K562 (cell line): ENCODE data around the gene GAL3ST3. TPM values are rescaled to one million over a fixed set of nuclear protein-coding genes. Genes with fewer than 3 reads are reported as not detected.

ENCODE experiments used
- CBFA2T2 ChIP-seq: fragments of 450-650 bp; conservative IDR thresholded peaks from 2 replicates; pipeline ENCODE4 v1.6.1; 2017; ENCODE audit warnings: mild to moderate bottlenecking
- EGR1 ChIP-seq: fragments of 450-650 bp; conservative IDR thresholded peaks from 2 replicates; pipeline ENCODE4 v1.6.1; 2017; ENCODE audit warnings: mild to moderate bottlenecking
- ETV5 ChIP-seq: sonication (generic); formaldehyde crosslinking; IDR thresholded peaks from 2 replicates; pipeline ENCODE4 v1.4.0; 2020; ENCODE audit warnings: low read depth, mild to moderate bottlenecking, missing genetic modification reagents
- FOXM1 ChIP-seq, 2 experiments: fragments of 450-650 bp in 1 of 2; sonication (generic) in 1 of 2; formaldehyde crosslinking in 1 of 2; IDR thresholded peaks; 2 replicates each; pipeline versions ENCODE4 v1.6.1 to v1.9.0; 2017 to 2022; ENCODE audit warnings: low read depth in 2 of 2, mild to moderate bottlenecking in 2 of 2, missing genetic modification reagents in 1 of 2, moderate library complexity in 1 of 2
- GATAD2B ChIP-seq: fragments of 450-650 bp; IDR thresholded peaks from 2 replicates; pipeline ENCODE4 v1.6.1; 2017; ENCODE audit warnings: mild to moderate bottlenecking, borderline replicate concordance
- HIVEP1 ChIP-seq: fragments of 250-450 bp; sonication (Bioruptor Pico); IDR thresholded peaks from 2 replicates; pipeline ENCODE4 v1.4.0; 2020; ENCODE audit warnings: mild to moderate bottlenecking
- MIER1 ChIP-seq: fragments of 450-650 bp; IDR thresholded peaks from 2 replicates; pipeline ENCODE4 v1.6.1; 2016; ENCODE audit warnings: antibody characterized with exemption, mild to moderate bottlenecking, low read depth
- RBM17 ChIP-seq: fragments of 200-400 bp; formaldehyde crosslinking; IDR thresholded peaks from 2 replicates; pipeline ENCODE4 v1.6.1; 2017; ENCODE audit warnings: low read depth, mild to moderate bottlenecking, low read length, borderline replicate concordance
- ZNF224 ChIP-seq: sonication (generic); formaldehyde crosslinking; IDR thresholded peaks from 2 replicates; pipeline ENCODE4 v1.8.0; 2022; ENCODE audit warnings: mild to moderate bottlenecking, missing genetic modification reagents
- polyA plus RNA-seq, 8 experiments: library from polyadenylated mRNA; depleted of rRNA in 4 of 8; stranded (reverse) in 5 of 8; unstranded in 3 of 8; fragments of >200 nt; fragmentation: Nextera tagmentation in 2 of 8; fragmentation: Illumina TruSeq in 1 of 8; extraction: Ambion mirVana in 2 of 8; extraction: Trizol in 1 of 8; gene quantifications; 2 replicates each; pipeline versions ENCODE4 v1.2.1 to v1.2.3, GENCODE V29; 2011 to 2014; ENCODE audit warnings: inconsistent platforms in 1 of 8, missing spikeins in 1 of 8
- total RNA-seq, 7 experiments: library from RNA; depleted of rRNA in 6 of 7; stranded (reverse); fragments of >200 nt in 6 of 7; fragmentation: Illumina TruSeq in 2 of 7; extraction: Trizol in 2 of 7; gene quantifications; 2 replicates each; pipeline versions ENCODE4 v1.2.1 to v1.2.3, GENCODE V29; 2011 to 2021; ENCODE audit warnings: low replicate concordance in 1 of 7
- TF ChIP-seq, protein P1 (sequence below): fragments of 450-650 bp; formaldehyde crosslinking; IDR thresholded peaks from 2 replicates; pipeline ENCODE4 v1.4.0; 2022; ENCODE audit warnings: missing genetic modification characterization
- TF ChIP-seq, protein P2 (sequence below): IDR thresholded peaks from 3 replicates; pipeline ENCODE4 v1.6.1; 2011; ENCODE audit warnings: borderline replicate concordance, mild to moderate bottlenecking, moderate library complexity; ENCODE audit not compliant: insufficient read length; ENCODE audit errors: extremely low read depth
- TF ChIP-seq, protein P3 (sequence below), 3 experiments: fragments of 200-800 bp in 1 of 3; fragments of 250-450 bp in 1 of 3; fragments of 450-650 bp in 1 of 3; sonication (Bioruptor Pico) in 1 of 3; sonication (Bioruptor generic) in 1 of 3; formaldehyde crosslinking in 1 of 3; IDR thresholded peaks; 2 replicates each; pipeline versions ENCODE4 v1.6.1 to v1.8.0; 2016 to 2022; ENCODE audit warnings: mild to moderate bottlenecking in 2 of 3, missing genetic modification characterization in 2 of 3, missing compliant biosample characterization in 1 of 3, moderate library complexity in 1 of 3
- TF ChIP-seq, protein P4 (sequence below): sonication (generic); formaldehyde crosslinking; IDR thresholded peaks from 2 replicates; pipeline ENCODE4 v1.8.0; 2022; ENCODE audit warnings: mild to moderate bottlenecking, missing genetic modification reagents

Gene GAL3ST3
- total and polyA plus RNA-seq, 9 of the 15 experiments (the other 6 are each of a cell fraction or from before 2014, with no cell fraction given): not detected

DNA sequence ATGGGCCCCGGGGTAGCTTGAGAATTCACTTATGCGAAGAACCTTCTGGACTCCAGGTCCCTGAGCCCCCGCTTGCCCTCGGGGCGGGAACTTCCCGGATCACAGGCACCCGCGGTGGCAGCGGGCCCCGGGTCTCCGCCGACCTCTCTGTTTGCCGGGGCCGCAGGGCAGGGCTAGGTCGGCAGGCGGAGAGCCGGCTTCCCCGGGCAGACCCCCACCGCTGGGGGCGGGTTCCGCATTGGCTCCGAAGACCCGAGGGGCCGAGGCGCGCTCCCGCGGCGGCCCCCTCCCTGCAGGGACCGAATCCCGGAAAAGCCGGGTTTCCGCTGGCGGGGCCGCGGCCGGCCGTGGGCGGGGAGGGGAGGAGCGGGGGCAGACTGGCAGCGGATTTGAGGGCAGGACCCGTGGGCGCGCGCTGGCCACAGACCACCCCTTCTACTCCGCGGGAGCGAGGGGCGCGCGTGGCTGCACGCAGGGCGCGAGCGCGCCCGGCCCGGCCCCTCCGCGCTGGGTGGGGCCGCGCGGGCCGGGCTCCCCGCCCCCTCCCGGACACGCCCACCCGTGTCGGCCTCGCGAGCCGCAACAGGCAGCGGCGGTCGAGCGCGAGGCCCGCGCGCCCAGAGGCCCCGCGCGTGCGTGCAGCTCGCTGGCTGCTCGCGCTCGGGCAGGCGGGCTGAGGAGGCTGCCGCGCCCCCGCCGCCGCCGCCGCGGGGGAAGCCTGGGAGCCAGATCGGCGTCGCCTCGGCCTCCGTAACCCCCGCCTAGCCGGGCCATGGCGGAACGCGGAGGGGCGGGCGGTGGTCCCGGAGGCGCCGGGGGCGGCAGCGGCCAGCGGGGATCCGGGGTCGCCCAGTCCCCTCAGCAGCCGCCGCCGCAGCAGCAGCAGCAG is 21.0 kb upstream of the GAL3ST3 start, which contains the start of gene PACS1 (continued):
- TF ChIP-seq ETV5 (CRISPR knock-in tag) (no peak), HIVEP1 (no peak), GATAD2B (peak; percentile 84), EGR1 (peak; percentile 81), CBFA2T2 (no peak), ZNF224 (CRISPR knock-in tag) (no peak), MIER1 (no peak), RBM17 (no peak), FOXM1 (IDR thresholded peaks at IDR 0.05; ENCODE audit: low read depth) (no peak), FOXM1 (CRISPR knock-in tag; IDR thresholded peaks at IDR 0.05; ENCODE audit: low read depth) (0 out of 2 replicates have a peak, but pooled peaks have one; percentile 20)
- TF ChIP-seq, protein P1, sequence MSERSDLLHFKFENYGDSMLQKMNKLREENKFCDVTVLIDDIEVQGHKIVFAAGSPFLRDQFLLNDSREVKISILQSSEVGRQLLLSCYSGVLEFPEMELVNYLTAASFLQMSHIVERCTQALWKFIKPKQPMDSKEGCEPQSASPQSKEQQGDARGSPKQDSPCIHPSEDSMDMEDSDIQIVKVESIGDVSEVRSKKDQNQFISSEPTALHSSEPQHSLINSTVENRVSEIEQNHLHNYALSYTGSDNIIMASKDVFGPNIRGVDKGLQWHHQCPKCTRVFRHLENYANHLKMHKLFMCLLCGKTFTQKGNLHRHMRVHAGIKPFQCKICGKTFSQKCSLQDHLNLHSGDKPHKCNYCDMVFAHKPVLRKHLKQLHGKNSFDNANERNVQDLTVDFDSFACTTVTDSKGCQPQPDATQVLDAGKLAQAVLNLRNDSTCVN: no peak
- TF ChIP-seq, protein P2, sequence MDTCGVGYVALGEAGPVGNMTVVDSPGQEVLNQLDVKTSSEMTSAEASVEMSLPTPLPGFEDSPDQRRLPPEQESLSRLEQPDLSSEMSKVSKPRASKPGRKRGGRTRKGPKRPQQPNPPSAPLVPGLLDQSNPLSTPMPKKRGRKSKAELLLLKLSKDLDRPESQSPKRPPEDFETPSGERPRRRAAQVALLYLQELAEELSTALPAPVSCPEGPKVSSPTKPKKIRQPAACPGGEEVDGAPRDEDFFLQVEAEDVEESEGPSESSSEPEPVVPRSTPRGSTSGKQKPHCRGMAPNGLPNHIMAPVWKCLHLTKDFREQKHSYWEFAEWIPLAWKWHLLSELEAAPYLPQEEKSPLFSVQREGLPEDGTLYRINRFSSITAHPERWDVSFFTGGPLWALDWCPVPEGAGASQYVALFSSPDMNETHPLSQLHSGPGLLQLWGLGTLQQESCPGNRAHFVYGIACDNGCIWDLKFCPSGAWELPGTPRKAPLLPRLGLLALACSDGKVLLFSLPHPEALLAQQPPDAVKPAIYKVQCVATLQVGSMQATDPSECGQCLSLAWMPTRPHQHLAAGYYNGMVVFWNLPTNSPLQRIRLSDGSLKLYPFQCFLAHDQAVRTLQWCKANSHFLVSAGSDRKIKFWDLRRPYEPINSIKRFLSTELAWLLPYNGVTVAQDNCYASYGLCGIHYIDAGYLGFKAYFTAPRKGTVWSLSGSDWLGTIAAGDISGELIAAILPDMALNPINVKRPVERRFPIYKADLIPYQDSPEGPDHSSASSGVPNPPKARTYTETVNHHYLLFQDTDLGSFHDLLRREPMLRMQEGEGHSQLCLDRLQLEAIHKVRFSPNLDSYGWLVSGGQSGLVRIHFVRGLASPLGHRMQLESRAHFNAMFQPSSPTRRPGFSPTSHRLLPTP: no peak
- TF ChIP-seq, protein P3, sequence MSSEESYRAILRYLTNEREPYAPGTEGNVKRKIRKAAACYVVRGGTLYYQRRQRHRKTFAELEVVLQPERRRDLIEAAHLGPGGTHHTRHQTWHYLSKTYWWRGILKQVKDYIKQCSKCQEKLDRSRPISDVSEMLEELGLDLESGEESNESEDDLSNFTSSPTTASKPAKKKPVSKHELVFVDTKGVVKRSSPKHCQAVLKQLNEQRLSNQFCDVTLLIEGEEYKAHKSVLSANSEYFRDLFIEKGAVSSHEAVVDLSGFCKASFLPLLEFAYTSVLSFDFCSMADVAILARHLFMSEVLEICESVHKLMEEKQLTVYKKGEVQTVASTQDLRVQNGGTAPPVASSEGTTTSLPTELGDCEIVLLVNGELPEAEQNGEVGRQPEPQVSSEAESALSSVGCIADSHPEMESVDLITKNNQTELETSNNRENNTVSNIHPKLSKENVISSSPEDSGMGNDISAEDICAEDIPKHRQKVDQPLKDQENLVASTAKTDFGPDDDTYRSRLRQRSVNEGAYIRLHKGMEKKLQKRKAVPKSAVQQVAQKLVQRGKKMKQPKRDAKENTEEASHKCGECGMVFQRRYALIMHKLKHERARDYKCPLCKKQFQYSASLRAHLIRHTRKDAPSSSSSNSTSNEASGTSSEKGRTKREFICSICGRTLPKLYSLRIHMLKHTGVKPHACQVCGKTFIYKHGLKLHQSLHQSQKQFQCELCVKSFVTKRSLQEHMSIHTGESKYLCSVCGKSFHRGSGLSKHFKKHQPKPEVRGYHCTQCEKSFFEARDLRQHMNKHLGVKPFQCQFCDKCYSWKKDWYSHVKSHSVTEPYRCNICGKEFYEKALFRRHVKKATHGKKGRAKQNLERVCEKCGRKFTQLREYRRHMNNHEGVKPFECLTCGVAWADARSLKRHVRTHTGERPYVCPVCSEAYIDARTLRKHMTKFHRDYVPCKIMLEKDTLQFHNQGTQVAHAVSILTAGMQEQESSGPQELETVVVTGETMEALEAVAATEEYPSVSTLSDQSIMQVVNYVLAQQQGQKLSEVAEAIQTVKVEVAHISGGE (CRISPR knock-in tag; IDR thresholded peaks at IDR 0.05): peak in 1 of 3 experiments; percentile 63; a peak in 2 of 6 replicates
- TF ChIP-seq, protein P4, sequence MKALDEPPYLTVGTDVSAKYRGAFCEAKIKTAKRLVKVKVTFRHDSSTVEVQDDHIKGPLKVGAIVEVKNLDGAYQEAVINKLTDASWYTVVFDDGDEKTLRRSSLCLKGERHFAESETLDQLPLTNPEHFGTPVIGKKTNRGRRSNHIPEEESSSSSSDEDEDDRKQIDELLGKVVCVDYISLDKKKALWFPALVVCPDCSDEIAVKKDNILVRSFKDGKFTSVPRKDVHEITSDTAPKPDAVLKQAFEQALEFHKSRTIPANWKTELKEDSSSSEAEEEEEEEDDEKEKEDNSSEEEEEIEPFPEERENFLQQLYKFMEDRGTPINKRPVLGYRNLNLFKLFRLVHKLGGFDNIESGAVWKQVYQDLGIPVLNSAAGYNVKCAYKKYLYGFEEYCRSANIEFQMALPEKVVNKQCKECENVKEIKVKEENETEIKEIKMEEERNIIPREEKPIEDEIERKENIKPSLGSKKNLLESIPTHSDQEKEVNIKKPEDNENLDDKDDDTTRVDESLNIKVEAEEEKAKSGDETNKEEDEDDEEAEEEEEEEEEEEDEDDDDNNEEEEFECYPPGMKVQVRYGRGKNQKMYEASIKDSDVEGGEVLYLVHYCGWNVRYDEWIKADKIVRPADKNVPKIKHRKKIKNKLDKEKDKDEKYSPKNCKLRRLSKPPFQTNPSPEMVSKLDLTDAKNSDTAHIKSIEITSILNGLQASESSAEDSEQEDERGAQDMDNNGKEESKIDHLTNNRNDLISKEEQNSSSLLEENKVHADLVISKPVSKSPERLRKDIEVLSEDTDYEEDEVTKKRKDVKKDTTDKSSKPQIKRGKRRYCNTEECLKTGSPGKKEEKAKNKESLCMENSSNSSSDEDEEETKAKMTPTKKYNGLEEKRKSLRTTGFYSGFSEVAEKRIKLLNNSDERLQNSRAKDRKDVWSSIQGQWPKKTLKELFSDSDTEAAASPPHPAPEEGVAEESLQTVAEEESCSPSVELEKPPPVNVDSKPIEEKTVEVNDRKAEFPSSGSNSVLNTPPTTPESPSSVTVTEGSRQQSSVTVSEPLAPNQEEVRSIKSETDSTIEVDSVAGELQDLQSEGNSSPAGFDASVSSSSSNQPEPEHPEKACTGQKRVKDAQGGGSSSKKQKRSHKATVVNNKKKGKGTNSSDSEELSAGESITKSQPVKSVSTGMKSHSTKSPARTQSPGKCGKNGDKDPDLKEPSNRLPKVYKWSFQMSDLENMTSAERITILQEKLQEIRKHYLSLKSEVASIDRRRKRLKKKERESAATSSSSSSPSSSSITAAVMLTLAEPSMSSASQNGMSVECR: no peak
